ENCODE results near the gene RGS21. TPM values are rescaled to one million over a fixed set of nuclear protein-coding genes. Genes with fewer than 3 reads are reported as not detected.

RGS21 gene
- total RNA-seq, 1 experiment from 2014 or later: not detected

DNA sequence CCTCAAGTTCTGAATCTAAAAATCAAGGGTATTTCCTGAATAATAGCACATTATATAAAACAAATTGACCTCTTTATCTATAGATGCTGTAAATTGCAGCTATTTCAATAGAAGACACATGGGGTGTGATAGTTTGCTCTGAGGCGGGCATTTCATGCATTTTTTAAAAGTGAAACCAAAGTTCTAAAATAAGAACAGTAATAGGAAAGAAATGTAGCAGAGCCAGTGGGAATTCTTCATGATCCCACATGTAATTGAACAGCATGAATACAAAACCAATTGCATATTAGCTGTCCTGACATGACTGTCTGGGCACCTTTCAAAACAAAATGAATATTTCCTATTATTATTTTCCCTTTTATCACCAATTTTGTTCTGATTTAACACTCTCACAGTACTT lies 85.0 kb downstream of the RGS21 start:
- no TSS peak for BruUV-seq (replicated peaks)
- Mint-ChIP-seq H3K36me3 (ENCODE audit: insufficient read depth, unreplicated experiment) (no peaks in the 10 kb centered on the region), H3K4me3 (ENCODE audit: low read depth, unreplicated experiment) (no peak overlapping the region), H3K27me3 (ENCODE audit: unreplicated experiment) (no peaks in the 10 kb centered on the region), H3K4me1 (ENCODE audit: low read depth, unreplicated experiment) (peaks cover 20% of the 10 kb centered on the region), H3K27ac (ENCODE audit: unreplicated experiment) (peak overlapping the region; percentile 8), H3K9me3 (ENCODE audit: low read depth, unreplicated experiment) (peaks cover 2% of the 10 kb centered on the region)
- intact Hi-C loops (cut with micrococcal nuclease; ENCODE audit: unreplicated experiment): no loop called here
- CTCF ChIA-PET: no interaction called here
- TF ChIP-seq, protein P1, sequence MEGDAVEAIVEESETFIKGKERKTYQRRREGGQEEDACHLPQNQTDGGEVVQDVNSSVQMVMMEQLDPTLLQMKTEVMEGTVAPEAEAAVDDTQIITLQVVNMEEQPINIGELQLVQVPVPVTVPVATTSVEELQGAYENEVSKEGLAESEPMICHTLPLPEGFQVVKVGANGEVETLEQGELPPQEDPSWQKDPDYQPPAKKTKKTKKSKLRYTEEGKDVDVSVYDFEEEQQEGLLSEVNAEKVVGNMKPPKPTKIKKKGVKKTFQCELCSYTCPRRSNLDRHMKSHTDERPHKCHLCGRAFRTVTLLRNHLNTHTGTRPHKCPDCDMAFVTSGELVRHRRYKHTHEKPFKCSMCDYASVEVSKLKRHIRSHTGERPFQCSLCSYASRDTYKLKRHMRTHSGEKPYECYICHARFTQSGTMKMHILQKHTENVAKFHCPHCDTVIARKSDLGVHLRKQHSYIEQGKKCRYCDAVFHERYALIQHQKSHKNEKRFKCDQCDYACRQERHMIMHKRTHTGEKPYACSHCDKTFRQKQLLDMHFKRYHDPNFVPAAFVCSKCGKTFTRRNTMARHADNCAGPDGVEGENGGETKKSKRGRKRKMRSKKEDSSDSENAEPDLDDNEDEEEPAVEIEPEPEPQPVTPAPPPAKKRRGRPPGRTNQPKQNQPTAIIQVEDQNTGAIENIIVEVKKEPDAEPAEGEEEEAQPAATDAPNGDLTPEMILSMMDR (IDR thresholded peaks at IDR 0.05; ENCODE audit: unreplicated experiment): no peak
- no peak for DNase-seq

DNA sequence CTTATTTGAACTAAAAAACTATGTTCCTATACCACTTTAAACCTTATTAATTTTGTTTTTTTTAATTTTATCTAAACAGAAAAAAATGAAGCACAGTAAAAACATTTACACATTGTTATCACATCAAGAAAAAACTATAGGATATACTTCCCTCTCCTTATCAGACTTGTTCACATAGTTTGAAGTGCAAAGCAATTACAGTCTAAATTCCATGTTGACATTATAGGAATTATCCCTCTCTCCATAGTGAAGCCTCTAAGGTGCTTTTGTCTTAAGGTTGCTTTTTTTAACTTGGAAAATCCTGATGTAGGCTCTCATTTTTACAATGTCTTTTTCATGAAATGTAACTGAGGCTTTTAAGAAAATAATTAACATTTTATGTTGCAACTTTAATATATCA lies 85.8 kb downstream of the RGS21 start:
- no peak overlapping the region for H3K27ac Mint-ChIP-seq (ENCODE audit: unreplicated experiment)
- intact Hi-C loops (cut with micrococcal nuclease; ENCODE audit: unreplicated experiment): no loop called here
- no TSS peak for BruUV-seq (replicated peaks)
- no peaks in the 10 kb centered on the region for H3K36me3 Mint-ChIP-seq (ENCODE audit: insufficient read depth, unreplicated experiment)
- CTCF ChIA-PET: no interaction called here
- no peaks in the 10 kb centered on the region for H3K27me3 Mint-ChIP-seq (ENCODE audit: unreplicated experiment)
- DNase-seq: no peak
- peaks cover 2% of the 10 kb centered on the region for H3K9me3 Mint-ChIP-seq (ENCODE audit: low read depth, unreplicated experiment)
- H3K4me1 Mint-ChIP-seq (ENCODE audit: low read depth, unreplicated experiment): peaks cover 20% of the 10 kb centered on the region
- TF ChIP-seq, protein P1 (IDR thresholded peaks at IDR 0.05; ENCODE audit: unreplicated experiment): no peak
- no peak overlapping the region for H3K4me3 Mint-ChIP-seq (ENCODE audit: low read depth, unreplicated experiment)

- no peaks in the 10 kb centered on the region for H3K27me3 Mint-ChIP-seq (ENCODE audit: unreplicated experiment)
- intact Hi-C loops (cut with micrococcal nuclease; ENCODE audit: unreplicated experiment): no loop called here
Measured at GRCh38 chr1:192407206-192407605, 90.4 kb downstream of the RGS21 start.

More at GRCh38 chr1:192407206-192407605, 90.4 kb downstream of the RGS21 start:
- TF ChIP-seq, protein P1 (IDR thresholded peaks at IDR 0.05; ENCODE audit: unreplicated experiment): no peak
- H3K4me3 Mint-ChIP-seq (ENCODE audit: low read depth, unreplicated experiment): no peak overlapping the region
- CTCF ChIA-PET: no interaction called here
- peaks cover 9% of the 10 kb centered on the region for H3K4me1 Mint-ChIP-seq (ENCODE audit: low read depth, unreplicated experiment)
- H3K9me3 Mint-ChIP-seq (ENCODE audit: low read depth, unreplicated experiment): peaks cover 4% of the 10 kb centered on the region
- DNase-seq: no peak
- no peaks in the 10 kb centered on the region for H3K36me3 Mint-ChIP-seq (ENCODE audit: insufficient read depth, unreplicated experiment)
- H3K27ac Mint-ChIP-seq (ENCODE audit: unreplicated experiment): no peak overlapping the region
- no TSS peak for BruUV-seq (replicated peaks)

Other genes starting within 250 kb of the RGS21 start
- not detected in 2 replicates for gene RGS18, start 158.5 kb upstream of the RGS21 start, total RNA-seq (2022)